Neural progenitor cell (in vitro differentiated cells): ENCODE results near the gene CC2D2A. TPM values are rescaled to one million over a fixed set of nuclear protein-coding genes. Genes with fewer than 3 reads are reported as not detected.

ENCODE experiments used
- DNase-seq: peaks from one replicate; pipeline ENCODE4 v3.0.0-alpha.2; 2016; ENCODE audit warnings: low spot score
- H2AFZ ChIP-seq: fragments of 200-600 bp; sonication (generic); replicated peaks from 2 replicates; pipeline ENCODE4 v1.6.1; 2016; ENCODE audit warnings: antibody characterized with exemption
- H3F3A ChIP-seq: fragments of 200-600 bp; sonication (generic); 2 replicates; pipeline ENCODE4 v1.6.1; 2016; ENCODE audit warnings: antibody characterized with exemption, low read depth
- H3K27ac ChIP-seq: fragments of 200-600 bp; sonication (generic); 2 replicates; pipeline ENCODE4 v1.5.1; 2016; ENCODE audit warnings: mild to moderate bottlenecking
- H3K27me3 ChIP-seq: fragments of 200-600 bp; sonication (generic); 2 replicates; pipeline ENCODE4 v1.6.1; 2016; ENCODE audit warnings: mild to moderate bottlenecking, moderate library complexity
- H3K36me3 ChIP-seq: fragments of 200-600 bp; sonication (generic); 2 replicates; pipeline ENCODE4 v1.5.1; 2016
- H3K4me1 ChIP-seq: fragments of 200-600 bp; sonication (generic); 2 replicates; pipeline ENCODE4 v1.6.1; 2016; ENCODE audit warnings: mixed run types
- H3K4me2 ChIP-seq: fragments of 200-600 bp; sonication (generic); 2 replicates; pipeline ENCODE4 v1.6.1; 2016
- H3K4me3 ChIP-seq: fragments of 200-600 bp; sonication (generic); 2 replicates; pipeline ENCODE4 v1.5.1; 2016
- H3K79me2 ChIP-seq: fragments of 200-600 bp; sonication (generic); 2 replicates; pipeline ENCODE4 v1.6.1; 2016; ENCODE audit warnings: low read depth
- H3K9ac ChIP-seq: fragments of 200-600 bp; sonication (generic); 2 replicates; pipeline ENCODE4 v1.6.1; 2016
- H3K9me3 ChIP-seq: fragments of 200-600 bp; sonication (generic); 2 replicates; pipeline ENCODE4 v1.5.1; 2016; ENCODE audit warnings: low read depth
- H4K20me1 ChIP-seq: fragments of 200-600 bp; sonication (generic); 2 replicates; pipeline ENCODE4 v1.6.1; 2016; ENCODE audit warnings: low read depth
- H3K27ac Mint-ChIP-seq: 3 replicates; pipeline ENCODE4 v1.8.0; 2021; ENCODE audit warnings: mixed read lengths
- H3K27me3 Mint-ChIP-seq: 2 replicates; pipeline ENCODE4 v1.8.0; 2022; ENCODE audit warnings: low read depth, mild to moderate bottlenecking, inconsistent platforms, moderate library complexity, mixed read lengths; ENCODE audit not compliant: insufficient read depth
- H3K36me3 Mint-ChIP-seq: 3 replicates; pipeline ENCODE4 v1.8.0; 2021; ENCODE audit warnings: mixed read lengths
- H3K4me1 Mint-ChIP-seq: 3 replicates; pipeline ENCODE4 v1.8.0; 2021; ENCODE audit warnings: mixed read lengths
- H3K4me3 Mint-ChIP-seq: 3 replicates; pipeline ENCODE4 v1.8.0; 2021; ENCODE audit warnings: mild to moderate bottlenecking, moderate library complexity, mixed read lengths
- H3K9me3 Mint-ChIP-seq: 3 replicates; pipeline ENCODE4 v1.8.0; 2020; ENCODE audit warnings: mixed read lengths
- CTCF ChIP-seq: fragments of 200-600 bp; sonication (generic); IDR thresholded peaks from 2 replicates; pipeline ENCODE4 v1.5.1; 2017; ENCODE audit warnings: antibody characterized with exemption, mild to moderate bottlenecking
- EZH2 ChIP-seq: fragments of 200-600 bp; sonication (generic); IDR thresholded peaks from 2 replicates; pipeline ENCODE4 v1.6.1; 2017; ENCODE audit warnings: antibody characterized with exemption, mild to moderate bottlenecking, moderate library complexity
- EZH2phosphoT487 ChIP-seq: fragments of 200-600 bp; sonication (generic); IDR thresholded peaks from 2 replicates; pipeline ENCODE4 v1.6.1; 2017; ENCODE audit warnings: antibody characterized with exemption
- total RNA-seq: library from RNA; depleted of rRNA; stranded (reverse); fragments of >200 nt; gene quantifications from 2 replicates; pipeline ENCODE4 v1.2.3, GENCODE V29; 2015; ENCODE audit warnings: low replicate concordance

The CC2D2A gene
- total RNA-seq, 1 donor from 2014 or later, result 40.0 TPM

- Histone ChIP-seq H3K9me3 (no peaks in the 10 kb centered on the region), H3K4me3 (no peak overlapping the region), H3K9ac (no peak overlapping the region), H3K27ac (no peak overlapping the region), H3K27me3 (no peaks in the 10 kb centered on the region), H2AFZ (no peak overlapping the region), H4K20me1 (no peaks in the 10 kb centered on the region), H3F3A (no peaks in the 10 kb centered on the region), H3K4me1 (no peaks in the 10 kb centered on the region), H3K4me2 (no peak overlapping the region), H3K36me3 (no peaks in the 10 kb centered on the region), H3K79me2 (no peaks in the 10 kb centered on the region)
- TF ChIP-seq CTCF (no peak), EZH2 (no peak), EZH2phosphoT487 (no peak)
- no peak overlapping the region for H3K27ac Mint-ChIP-seq
- peaks cover 15% of the 10 kb centered on the region for H3K36me3 Mint-ChIP-seq
- DNase-seq, result no peak
- H3K4me1 Mint-ChIP-seq, result no peaks in the 10 kb centered on the region
- no peak overlapping the region for H3K4me3 Mint-ChIP-seq
- H3K9me3 Mint-ChIP-seq, result peaks cover under 1% of the 10 kb centered on the region
- no peaks in the 10 kb centered on the region for H3K27me3 Mint-ChIP-seq
These were observed 123.1 kb downstream of the CC2D2A start for GRCh38 chr4:15592799-15593198.

GRCh38 chr4:15598644-15599043, 129.0 kb downstream of the CC2D2A start:
- no peaks in the 10 kb centered on the region for H3K27me3 ChIP-seq
- no peak overlapping the region for H2AFZ ChIP-seq
- Mint-ChIP-seq H3K4me1 (no peaks in the 10 kb centered on the region), H3K27me3 (no peaks in the 10 kb centered on the region), H3K4me3 (no peak overlapping the region), H3K27ac (no peak overlapping the region), H3K36me3 (peaks cover 42% of the 10 kb centered on the region), H3K9me3 (peaks cover 5% of the 10 kb centered on the region)
- H3K27ac ChIP-seq, result no peak overlapping the region
- no peaks in the 10 kb centered on the region for H3F3A ChIP-seq
- no peaks in the 10 kb centered on the region for H3K79me2 ChIP-seq
- TF ChIP-seq EZH2, result no peak
- TF ChIP-seq CTCF, result no peak
- TF ChIP-seq EZH2phosphoT487, result no peak
- no peak overlapping the region for H3K9ac ChIP-seq
- H3K36me3 ChIP-seq, result no peaks in the 10 kb centered on the region
- H3K9me3 ChIP-seq, result no peaks in the 10 kb centered on the region
- no peaks in the 10 kb centered on the region for H3K4me1 ChIP-seq
- no peaks in the 10 kb centered on the region for H4K20me1 ChIP-seq
- no peak overlapping the region for H3K4me2 ChIP-seq
- no peak for DNase-seq
- H3K4me3 ChIP-seq, result no peak overlapping the region

- no peaks in the 10 kb centered on the region for H3F3A ChIP-seq
- H3K9me3 Mint-ChIP-seq, result peaks cover 8% of the 10 kb centered on the region
These were observed 130.5 kb downstream of the CC2D2A start for GRCh38 chr4:15600176-15600575.

More at GRCh38 chr4:15600176-15600575, 130.5 kb downstream of the CC2D2A start:
- Histone ChIP-seq H3K4me2 (no peak overlapping the region), H3K4me1 (peaks cover under 1% of the 10 kb centered on the region), H4K20me1 (no peaks in the 10 kb centered on the region), H3K36me3 (no peaks in the 10 kb centered on the region), H3K27me3 (no peaks in the 10 kb centered on the region), H3K4me3 (no peak overlapping the region), H2AFZ (no peak overlapping the region), H3K9me3 (no peaks in the 10 kb centered on the region), H3K79me2 (no peaks in the 10 kb centered on the region), H3K9ac (no peak overlapping the region), H3K27ac (no peak overlapping the region)
- Mint-ChIP-seq H3K27me3 (no peaks in the 10 kb centered on the region), H3K4me1 (no peaks in the 10 kb centered on the region), H3K4me3 (no peak overlapping the region), H3K27ac (no peak overlapping the region), H3K36me3 (peaks cover 54% of the 10 kb centered on the region)
- TF ChIP-seq EZH2phosphoT487 (no peak), CTCF (no peak), EZH2 (no peak)
- DNase-seq, result no peak
